HL-60 (cell line): ENCODE results near the gene LPO.

Experiments used
- DNase-seq, 2 experiments: peaks; one replicate each; pipeline ENCODE4 v3.0.0-alpha.2; 2010 to 2020; ENCODE audit warnings: low read depth in 1 of 2, low spot score in 1 of 2
- H3K27ac ChIP-seq: fragments of 250-450 bp; sonication (Bioruptor Pico); replicated peaks from 2 replicates; pipeline ENCODE4 v1.5.1; 2020; ENCODE audit warnings: mild to moderate bottlenecking, moderate library complexity
- H3K27me3 ChIP-seq: fragments of 250-450 bp; sonication (Bioruptor Pico); 2 replicates; pipeline ENCODE4 v1.5.1; 2021; ENCODE audit warnings: mild to moderate bottlenecking, moderate library complexity; ENCODE audit not compliant: insufficient read depth, poor library complexity, severe bottlenecking
- H3K4me3 ChIP-seq: replicated peaks from 2 replicates; pipeline ENCODE4 v1.5.1; 2011; ENCODE audit warnings: mild to moderate bottlenecking, control low read depth, low read length; ENCODE audit not compliant: insufficient read depth
- GABPA ChIP-seq: IDR thresholded peaks from 2 replicates; pipeline ENCODE4 v1.6.1; 2012; ENCODE audit warnings: low read depth
- POLR2AphosphoS5 ChIP-seq: IDR thresholded peaks from 2 replicates; pipeline ENCODE4 v1.6.1; 2012; ENCODE audit warnings: low read depth
- SPI1 ChIP-seq: IDR thresholded peaks from 2 replicates; pipeline ENCODE4 v1.6.1; 2012; ENCODE audit warnings: low read depth, mild to moderate bottlenecking, borderline replicate concordance
- TF ChIP-seq, protein P1 (sequence below): IDR thresholded peaks from one replicate; pipeline ENCODE4 v1.5.1; 2011; ENCODE audit warnings: low read length, control low read depth, inconsistent platforms; ENCODE audit not compliant: insufficient read depth
- TF ChIP-seq, protein P2 (sequence below): IDR thresholded peaks from 2 replicates; pipeline ENCODE4 v1.6.1; 2012; ENCODE audit warnings: low read depth; ENCODE audit not compliant: insufficient replicate concordance

Gene LPO

DNA sequence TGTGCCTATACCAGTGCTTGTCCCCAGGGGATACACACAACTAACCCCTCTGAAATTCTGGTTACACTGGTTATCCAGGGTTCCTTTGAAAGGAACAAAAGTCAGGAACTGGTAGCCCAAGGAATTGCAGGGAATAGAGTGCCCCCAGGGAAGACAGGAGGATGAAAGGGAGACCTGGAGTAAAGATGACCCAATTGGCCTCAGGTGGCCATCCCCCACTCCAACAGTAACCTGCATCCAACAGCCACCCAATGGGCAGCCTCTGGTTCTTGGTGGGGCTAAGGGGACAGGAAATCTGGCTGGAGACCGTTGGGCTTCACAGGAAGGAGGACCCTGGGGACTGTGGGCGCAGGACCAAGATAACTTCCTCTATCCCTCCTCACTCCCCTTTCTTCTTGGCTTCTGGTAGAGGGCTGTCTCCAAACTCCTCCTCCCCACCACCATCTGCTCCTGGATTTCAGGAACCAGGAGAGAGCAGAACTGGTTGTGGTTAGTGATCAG, 43.2 kb downstream of the LPO start:
- H3K27ac ChIP-seq: peak overlapping the region; percentile 99
- H3K4me3 ChIP-seq: peak overlapping the region; percentile 64
- H3K27me3 ChIP-seq: no peaks in the 10 kb centered on the region
- TF ChIP-seq GABPA (peak; percentile 80), SPI1 (peak; percentile 71; the same call in 1 of the 2 replicates), POLR2AphosphoS5 (peak; percentile 97)
- TF ChIP-seq, protein P1, sequence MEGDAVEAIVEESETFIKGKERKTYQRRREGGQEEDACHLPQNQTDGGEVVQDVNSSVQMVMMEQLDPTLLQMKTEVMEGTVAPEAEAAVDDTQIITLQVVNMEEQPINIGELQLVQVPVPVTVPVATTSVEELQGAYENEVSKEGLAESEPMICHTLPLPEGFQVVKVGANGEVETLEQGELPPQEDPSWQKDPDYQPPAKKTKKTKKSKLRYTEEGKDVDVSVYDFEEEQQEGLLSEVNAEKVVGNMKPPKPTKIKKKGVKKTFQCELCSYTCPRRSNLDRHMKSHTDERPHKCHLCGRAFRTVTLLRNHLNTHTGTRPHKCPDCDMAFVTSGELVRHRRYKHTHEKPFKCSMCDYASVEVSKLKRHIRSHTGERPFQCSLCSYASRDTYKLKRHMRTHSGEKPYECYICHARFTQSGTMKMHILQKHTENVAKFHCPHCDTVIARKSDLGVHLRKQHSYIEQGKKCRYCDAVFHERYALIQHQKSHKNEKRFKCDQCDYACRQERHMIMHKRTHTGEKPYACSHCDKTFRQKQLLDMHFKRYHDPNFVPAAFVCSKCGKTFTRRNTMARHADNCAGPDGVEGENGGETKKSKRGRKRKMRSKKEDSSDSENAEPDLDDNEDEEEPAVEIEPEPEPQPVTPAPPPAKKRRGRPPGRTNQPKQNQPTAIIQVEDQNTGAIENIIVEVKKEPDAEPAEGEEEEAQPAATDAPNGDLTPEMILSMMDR: no peak
- DNase-seq: peak; percentile 92 to 98

DNA sequence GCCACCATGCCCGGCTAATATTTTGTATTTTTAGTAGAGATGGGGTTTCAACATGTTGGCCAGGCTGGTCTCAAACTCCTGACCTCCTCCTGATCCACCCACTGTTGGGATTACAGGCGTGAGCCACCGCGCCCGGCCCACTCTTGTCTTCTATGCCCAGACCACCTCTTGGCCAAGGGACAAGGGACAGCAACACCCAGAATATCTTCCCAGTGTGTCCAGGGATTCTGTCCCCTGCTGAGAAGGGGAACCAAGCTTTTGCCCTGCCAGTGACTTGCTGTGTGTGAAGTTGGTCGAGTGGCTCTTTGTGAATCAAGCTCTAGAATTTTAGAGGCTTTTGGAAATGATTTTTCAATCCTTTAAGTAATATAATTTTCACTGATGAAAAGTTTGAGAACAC, 44.1 kb downstream of the LPO start:
- peak in 1 of 2 experiments; percentile 41 for DNase-seq
- H3K27ac ChIP-seq: peak overlapping the region; percentile 99
- no peak overlapping the region for H3K4me3 ChIP-seq
- TF ChIP-seq, protein P1: no peak
- TF ChIP-seq, protein P2, sequence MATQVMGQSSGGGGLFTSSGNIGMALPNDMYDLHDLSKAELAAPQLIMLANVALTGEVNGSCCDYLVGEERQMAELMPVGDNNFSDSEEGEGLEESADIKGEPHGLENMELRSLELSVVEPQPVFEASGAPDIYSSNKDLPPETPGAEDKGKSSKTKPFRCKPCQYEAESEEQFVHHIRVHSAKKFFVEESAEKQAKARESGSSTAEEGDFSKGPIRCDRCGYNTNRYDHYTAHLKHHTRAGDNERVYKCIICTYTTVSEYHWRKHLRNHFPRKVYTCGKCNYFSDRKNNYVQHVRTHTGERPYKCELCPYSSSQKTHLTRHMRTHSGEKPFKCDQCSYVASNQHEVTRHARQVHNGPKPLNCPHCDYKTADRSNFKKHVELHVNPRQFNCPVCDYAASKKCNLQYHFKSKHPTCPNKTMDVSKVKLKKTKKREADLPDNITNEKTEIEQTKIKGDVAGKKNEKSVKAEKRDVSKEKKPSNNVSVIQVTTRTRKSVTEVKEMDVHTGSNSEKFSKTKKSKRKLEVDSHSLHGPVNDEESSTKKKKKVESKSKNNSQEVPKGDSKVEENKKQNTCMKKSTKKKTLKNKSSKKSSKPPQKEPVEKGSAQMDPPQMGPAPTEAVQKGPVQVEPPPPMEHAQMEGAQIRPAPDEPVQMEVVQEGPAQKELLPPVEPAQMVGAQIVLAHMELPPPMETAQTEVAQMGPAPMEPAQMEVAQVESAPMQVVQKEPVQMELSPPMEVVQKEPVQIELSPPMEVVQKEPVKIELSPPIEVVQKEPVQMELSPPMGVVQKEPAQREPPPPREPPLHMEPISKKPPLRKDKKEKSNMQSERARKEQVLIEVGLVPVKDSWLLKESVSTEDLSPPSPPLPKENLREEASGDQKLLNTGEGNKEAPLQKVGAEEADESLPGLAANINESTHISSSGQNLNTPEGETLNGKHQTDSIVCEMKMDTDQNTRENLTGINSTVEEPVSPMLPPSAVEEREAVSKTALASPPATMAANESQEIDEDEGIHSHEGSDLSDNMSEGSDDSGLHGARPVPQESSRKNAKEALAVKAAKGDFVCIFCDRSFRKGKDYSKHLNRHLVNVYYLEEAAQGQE: no peak
- no peak for TF ChIP-seq SPI1
- no peak for TF ChIP-seq POLR2AphosphoS5
- TF ChIP-seq GABPA: no peak
- H3K27me3 ChIP-seq: no peaks in the 10 kb centered on the region

DNA sequence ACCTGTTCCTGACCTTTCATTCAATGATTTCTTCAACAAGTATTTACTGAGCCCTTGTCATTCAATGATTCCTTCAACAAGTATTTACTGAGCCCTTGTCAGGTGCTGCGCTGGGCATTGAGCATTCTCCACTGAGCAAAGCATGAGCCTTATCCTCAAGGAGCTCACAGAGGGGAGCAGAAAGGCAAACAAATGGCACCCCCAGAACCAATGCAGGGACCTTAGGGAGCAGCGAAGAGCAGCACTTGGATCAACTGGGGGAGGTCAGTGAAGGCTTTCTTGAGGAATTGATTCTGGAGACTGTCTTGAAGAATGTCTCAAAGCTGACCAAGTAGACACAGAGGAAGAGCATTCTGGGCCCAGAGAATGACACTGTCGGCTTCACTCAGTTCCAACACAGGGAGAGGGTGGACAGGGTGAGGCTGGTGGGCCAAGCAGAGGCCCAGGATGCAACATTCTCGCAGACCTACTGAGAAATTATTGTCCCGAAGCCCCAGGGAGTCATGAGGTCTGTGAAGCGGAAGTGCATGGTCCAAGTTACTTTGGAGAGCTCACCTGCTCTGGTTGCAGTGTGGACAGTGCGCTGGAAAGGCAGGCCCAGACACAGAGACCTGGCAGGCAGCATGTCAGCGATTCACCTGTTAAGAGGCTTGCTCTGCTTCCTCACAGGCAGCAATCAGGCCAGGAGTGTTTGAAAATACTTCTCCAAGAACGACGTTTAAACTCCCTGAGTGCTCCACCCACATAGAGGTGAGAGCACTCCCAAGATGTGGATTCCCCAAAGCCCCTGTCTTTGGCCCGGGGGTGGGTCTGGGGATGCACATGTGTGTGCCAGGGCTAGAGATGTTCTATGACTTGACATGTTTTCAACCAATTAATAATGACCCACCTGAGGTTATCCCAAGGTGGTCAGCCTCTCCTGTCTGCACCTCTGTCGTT, 45.6 kb downstream of the LPO start:
- peak overlapping the region; percentile 99 for H3K27ac ChIP-seq
- TF ChIP-seq, protein P2: no peak
- no peak; the same call in 1 of the 2 replicates for TF ChIP-seq GABPA
- TF ChIP-seq, protein P1: no peak
- peak; percentile 56; the same call in 1 of the 2 replicates for TF ChIP-seq POLR2AphosphoS5
- peak; percentile 74 for TF ChIP-seq SPI1
- no peaks in the 10 kb centered on the region for H3K27me3 ChIP-seq
- H3K4me3 ChIP-seq: peak overlapping the region; percentile 3
- DNase-seq: peak in 1 of 2 experiments; percentile 75
